ENCODE measurements around the gene SLC17A7. TPM values are rescaled to one million over a fixed set of nuclear protein-coding genes. Genes with fewer than 3 reads are reported as not detected.

SLC17A7 gene
- total and polyA plus RNA-seq, 9 of the 15 experiments (the other 6 are each of a cell fraction or from before 2014, with no cell fraction given) = 1.1 to 15.7 (median 2.4) TPM

DNA sequence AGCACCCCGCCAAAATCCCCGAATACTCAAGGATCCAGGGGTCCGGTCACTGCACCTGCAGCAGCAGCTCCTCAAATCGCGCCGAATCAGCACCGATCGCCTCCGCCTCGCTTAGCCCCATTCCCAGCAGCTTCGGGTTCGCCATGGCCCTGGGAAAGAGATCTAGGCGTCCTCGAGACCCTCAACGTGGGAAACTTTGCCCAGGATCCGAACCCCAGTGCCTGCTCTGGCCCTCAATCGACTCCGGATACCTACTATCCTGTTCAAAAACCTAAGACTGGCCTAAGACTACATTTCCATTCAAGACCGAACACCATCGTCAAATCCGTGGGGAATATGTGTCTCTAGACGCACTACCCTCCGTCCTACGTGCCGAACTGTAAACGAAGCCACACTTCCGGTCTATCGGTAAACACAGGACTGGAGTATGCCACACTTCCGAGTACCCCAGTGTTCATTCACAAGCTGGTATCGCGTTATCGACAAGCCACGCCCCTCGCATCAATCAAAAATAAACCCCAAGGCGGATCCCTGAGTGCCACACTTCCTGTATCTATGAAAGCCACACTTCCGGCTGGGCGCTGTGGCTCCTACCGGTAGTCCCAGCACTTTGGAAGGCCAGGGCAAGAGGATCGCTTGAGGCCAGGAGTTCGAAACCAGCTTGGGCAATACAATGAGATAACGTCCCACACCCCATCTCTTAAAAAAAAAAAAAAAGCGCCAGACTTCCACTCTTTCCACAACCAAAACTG lies 10.3 kb upstream of the SLC17A7 start, which contains the start of gene PIH1D1 (continued):
- peak; percentile 64; the same call in 1 of the 2 replicates for TF ChIP-seq JUND (IDR thresholded peaks at IDR 0.05; ENCODE audit: borderline replicate concordance, low read depth, low read length)
- TF ChIP-seq JUND (tag; IDR thresholded peaks at IDR 0.05; ENCODE audit: borderline replicate concordance, low read depth, low read length) = no peak
- TF ChIP-seq CTBP1 (IDR thresholded peaks at IDR 0.05; ENCODE audit: borderline replicate concordance) = 0 out of 2 replicates have a peak, but pooled peaks have one; percentile 11
- TF ChIP-seq ZZZ3 (IDR thresholded peaks at IDR 0.05) = peak; percentile 74
- TF ChIP-seq NR2C1 (IDR thresholded peaks at IDR 0.05) = no peak; the same call in 1 of the 2 replicates
- TF ChIP-seq NR2C1 (tag; IDR thresholded peaks at IDR 0.05) = no peak
- TF ChIP-seq BACH1 (tag; IDR thresholded peaks at IDR 0.05) = no peak
- TF ChIP-seq, protein P1, sequence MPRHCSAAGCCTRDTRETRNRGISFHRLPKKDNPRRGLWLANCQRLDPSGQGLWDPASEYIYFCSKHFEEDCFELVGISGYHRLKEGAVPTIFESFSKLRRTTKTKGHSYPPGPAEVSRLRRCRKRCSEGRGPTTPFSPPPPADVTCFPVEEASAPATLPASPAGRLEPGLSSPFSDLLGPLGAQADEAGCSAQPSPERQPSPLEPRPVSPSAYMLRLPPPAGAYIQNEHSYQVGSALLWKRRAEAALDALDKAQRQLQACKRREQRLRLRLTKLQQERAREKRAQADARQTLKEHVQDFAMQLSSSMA (CRISPR knock-in tag; IDR thresholded peaks at IDR 0.05) = peak; percentile 99
- TF ChIP-seq, protein P2, sequence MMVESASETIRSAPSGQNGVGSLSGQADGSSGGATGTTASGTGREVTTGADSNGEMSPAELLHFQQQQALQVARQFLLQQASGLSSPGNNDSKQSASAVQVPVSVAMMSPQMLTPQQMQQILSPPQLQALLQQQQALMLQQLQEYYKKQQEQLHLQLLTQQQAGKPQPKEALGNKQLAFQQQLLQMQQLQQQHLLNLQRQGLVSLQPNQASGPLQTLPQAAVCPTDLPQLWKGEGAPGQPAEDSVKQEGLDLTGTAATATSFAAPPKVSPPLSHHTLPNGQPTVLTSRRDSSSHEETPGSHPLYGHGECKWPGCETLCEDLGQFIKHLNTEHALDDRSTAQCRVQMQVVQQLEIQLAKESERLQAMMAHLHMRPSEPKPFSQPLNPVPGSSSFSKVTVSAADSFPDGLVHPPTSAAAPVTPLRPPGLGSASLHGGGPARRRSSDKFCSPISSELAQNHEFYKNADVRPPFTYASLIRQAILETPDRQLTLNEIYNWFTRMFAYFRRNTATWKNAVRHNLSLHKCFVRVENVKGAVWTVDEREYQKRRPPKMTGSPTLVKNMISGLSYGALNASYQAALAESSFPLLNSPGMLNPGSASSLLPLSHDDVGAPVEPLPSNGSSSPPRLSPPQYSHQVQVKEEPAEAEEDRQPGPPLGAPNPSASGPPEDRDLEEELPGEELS (CRISPR knock-in tag; IDR thresholded peaks at IDR 0.05; ENCODE audit: borderline replicate concordance) = no peak
- TF ChIP-seq ARID2 (IDR thresholded peaks at IDR 0.05) = no peak
- TF ChIP-seq, protein P3, sequence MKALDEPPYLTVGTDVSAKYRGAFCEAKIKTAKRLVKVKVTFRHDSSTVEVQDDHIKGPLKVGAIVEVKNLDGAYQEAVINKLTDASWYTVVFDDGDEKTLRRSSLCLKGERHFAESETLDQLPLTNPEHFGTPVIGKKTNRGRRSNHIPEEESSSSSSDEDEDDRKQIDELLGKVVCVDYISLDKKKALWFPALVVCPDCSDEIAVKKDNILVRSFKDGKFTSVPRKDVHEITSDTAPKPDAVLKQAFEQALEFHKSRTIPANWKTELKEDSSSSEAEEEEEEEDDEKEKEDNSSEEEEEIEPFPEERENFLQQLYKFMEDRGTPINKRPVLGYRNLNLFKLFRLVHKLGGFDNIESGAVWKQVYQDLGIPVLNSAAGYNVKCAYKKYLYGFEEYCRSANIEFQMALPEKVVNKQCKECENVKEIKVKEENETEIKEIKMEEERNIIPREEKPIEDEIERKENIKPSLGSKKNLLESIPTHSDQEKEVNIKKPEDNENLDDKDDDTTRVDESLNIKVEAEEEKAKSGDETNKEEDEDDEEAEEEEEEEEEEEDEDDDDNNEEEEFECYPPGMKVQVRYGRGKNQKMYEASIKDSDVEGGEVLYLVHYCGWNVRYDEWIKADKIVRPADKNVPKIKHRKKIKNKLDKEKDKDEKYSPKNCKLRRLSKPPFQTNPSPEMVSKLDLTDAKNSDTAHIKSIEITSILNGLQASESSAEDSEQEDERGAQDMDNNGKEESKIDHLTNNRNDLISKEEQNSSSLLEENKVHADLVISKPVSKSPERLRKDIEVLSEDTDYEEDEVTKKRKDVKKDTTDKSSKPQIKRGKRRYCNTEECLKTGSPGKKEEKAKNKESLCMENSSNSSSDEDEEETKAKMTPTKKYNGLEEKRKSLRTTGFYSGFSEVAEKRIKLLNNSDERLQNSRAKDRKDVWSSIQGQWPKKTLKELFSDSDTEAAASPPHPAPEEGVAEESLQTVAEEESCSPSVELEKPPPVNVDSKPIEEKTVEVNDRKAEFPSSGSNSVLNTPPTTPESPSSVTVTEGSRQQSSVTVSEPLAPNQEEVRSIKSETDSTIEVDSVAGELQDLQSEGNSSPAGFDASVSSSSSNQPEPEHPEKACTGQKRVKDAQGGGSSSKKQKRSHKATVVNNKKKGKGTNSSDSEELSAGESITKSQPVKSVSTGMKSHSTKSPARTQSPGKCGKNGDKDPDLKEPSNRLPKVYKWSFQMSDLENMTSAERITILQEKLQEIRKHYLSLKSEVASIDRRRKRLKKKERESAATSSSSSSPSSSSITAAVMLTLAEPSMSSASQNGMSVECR (CRISPR knock-in tag; IDR thresholded peaks at IDR 0.05) = peak; percentile 39; the same call in 1 of the 2 replicates
- 0 out of 2 replicates have a peak, but pooled peaks have one; percentile 2 for TF ChIP-seq ZNF384 (IDR thresholded peaks at IDR 0.05; ENCODE audit: low read depth, low read length)
- TF ChIP-seq HMG20B (CRISPR knock-in tag; IDR thresholded peaks at IDR 0.05) = no peak
- TF ChIP-seq, protein P4, sequence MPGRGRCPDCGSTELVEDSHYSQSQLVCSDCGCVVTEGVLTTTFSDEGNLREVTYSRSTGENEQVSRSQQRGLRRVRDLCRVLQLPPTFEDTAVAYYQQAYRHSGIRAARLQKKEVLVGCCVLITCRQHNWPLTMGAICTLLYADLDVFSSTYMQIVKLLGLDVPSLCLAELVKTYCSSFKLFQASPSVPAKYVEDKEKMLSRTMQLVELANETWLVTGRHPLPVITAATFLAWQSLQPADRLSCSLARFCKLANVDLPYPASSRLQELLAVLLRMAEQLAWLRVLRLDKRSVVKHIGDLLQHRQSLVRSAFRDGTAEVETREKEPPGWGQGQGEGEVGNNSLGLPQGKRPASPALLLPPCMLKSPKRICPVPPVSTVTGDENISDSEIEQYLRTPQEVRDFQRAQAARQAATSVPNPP (IDR thresholded peaks at IDR 0.05; ENCODE audit: borderline replicate concordance, insufficient read depth, insufficient read length) = no peak
